Hematopoietic multipotent progenitor cell treated with erythropoietin and hydrocortisone succinate and interleukin-3 and kit ligand, for 6 days (in vitro differentiated cells): ENCODE data around the gene TRIM40.

Experiments
- DNase-seq: peaks from one replicate; pipeline ENCODE4 v3.0.0-alpha.2; 2015

TRIM40 gene

GRCh38 chr6:30150671-30151395 is 14.9 kb downstream of the TRIM40 start:
- no peak for DNase-seq

DNA sequence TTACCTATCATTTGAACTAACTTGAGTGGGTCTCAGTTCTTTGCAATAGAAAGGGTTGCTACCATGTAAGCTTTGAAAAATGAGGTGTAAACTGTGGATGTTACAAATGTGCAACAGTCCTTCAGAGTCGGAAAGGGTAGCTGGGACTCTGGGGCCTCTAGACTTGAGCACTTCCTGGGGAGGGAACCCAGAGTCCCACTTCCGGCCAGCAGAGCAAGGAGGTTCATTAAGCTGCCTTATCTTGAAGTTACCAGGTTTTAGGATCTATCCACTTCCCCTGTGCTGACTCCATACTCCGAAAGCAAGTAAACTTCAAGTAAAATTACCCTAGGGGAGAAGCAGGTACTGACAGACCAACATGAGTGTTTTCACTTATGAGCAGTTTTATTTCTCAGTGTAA is 15.6 kb downstream of the TRIM40 start:
- DNase-seq: peak; percentile 83

DNA sequence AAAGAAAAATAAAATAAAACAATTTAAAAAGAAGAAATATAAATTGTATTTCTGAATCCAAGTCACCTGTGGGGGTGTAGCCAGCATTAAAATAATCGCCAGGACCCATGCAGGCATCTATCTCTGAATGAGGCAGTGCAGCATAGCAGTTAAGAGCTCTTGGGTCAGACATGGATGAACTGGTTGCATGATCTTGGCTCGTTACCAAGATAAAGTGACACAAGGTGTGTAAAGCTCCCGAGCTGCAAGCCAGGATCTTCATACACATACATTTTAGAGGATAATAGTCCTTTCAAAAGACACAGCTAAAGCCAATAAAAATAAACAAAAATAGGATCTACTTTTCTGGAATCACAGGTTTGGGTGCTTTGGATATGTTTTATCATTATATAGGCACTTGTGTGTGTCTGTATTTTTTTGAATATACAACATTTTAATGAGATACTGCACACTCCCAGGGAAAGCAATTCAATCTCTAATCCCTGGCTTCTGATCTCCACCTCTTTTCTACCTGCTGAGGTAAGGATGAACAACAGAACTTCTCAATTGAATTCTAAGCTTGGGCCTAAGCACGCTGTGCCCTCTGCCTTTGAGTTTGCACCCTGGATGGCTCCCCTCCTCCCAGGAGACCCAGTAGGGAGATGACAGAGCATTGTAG is 16.2 kb downstream of the TRIM40 start:
- peak; percentile 49 for DNase-seq

GRCh38 chr6:30152910-30153610 is 17.1 kb downstream of the TRIM40 start:
- DNase-seq: no peak

GRCh38 chr6:30154061-30154460 is 18.1 kb downstream of the TRIM40 start:
- DNase-seq: no peak

- no peak for DNase-seq
These were observed 19.0 kb downstream of the TRIM40 start for GRCh38 chr6:30154709-30155519.

- DNase-seq: no peak
These were observed 19.8 kb downstream of the TRIM40 start for GRCh38 chr6:30155520-30156261.

GRCh38 chr6:30156262-30156599 is 20.3 kb downstream of the TRIM40 start:
- DNase-seq: peak; percentile 23

DNA sequence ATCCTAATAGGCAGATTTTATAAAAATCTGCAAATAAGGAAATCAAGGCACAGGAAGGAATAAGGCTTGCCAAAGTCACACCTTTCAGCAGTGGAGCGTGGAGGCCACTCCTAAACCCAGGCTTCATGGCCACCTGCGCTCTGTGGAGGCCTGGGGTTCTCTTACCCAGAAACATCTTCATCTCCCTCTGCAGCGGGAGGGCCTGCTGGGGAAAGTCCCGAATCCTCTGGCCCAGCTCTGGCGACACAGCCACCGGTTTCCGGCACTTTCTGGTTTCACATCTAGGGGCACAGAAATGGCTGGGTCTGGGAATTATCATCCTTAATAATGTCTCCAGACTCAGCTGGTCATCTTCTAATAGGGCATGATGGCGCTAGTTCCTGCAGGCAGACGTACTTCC is 20.8 kb downstream of the TRIM40 start:
- no peak for DNase-seq

DNA sequence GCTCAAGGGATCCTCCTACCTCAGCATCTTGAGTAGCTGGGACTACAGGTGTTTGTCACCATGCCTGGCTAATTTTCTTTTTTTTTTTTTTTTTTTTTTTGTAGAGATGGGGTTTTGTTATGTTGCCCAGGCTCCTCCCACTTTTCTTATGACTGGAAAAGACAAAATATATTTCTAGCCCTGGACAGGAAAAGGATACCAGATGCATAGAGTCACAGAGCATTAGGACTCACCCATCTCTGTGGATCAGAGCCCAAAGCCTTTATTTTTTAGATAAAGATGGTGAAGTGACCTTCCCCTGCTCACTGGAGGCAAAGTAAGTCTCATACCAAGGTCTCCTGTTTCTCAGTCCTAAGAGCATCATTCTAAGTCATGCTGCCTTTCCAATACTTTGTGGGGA is 21.6 kb downstream of the TRIM40 start:
- DNase-seq: no peak

DNA sequence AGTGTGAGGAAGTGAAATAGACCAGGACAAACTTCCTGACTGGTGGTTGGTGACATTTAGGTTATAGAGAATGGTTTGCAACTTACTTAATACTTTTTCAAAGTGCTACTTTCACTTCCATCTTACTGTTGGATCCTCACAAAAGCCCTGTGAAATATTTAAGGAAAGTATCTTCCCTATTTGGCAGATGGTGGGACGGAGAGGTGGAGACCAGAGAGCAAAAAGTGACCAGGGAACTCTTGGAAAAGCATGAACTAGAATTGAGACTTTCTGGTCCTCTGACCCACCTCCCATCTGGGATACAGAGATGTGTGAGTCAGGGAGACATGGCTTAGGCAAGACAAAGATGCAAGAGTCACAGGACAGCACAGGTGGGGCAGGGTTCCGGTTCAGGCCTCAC is 22.1 kb downstream of the TRIM40 start:
- DNase-seq: no peak

DNA sequence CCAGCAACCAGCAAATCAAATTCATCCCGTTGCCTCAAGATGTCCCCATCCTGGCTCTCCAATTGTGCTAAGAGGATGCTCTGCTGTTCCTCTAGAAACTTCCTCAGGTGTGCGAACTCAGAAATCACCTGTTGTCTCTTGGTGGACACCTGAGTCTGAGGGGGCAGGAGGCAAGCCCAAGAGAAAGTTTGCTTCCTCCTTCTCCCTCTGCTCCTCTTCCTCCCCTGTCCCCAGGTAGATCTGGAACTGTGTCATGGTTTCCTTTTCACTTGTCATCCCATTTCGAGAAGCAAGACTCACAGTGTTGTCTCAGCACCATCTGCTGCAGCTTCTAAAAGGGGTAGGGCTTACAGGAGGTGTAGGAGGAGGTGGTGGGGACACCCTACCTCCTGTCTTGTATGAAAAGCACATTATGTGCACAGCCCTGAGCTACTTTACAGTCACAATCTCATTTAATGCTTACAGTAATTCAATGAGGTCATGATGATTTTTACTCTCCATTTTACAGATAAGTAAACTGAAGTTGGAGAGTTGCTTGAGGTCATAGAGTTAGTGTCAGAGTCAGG is 22.6 kb downstream of the TRIM40 start:
- DNase-seq: no peak

DNA sequence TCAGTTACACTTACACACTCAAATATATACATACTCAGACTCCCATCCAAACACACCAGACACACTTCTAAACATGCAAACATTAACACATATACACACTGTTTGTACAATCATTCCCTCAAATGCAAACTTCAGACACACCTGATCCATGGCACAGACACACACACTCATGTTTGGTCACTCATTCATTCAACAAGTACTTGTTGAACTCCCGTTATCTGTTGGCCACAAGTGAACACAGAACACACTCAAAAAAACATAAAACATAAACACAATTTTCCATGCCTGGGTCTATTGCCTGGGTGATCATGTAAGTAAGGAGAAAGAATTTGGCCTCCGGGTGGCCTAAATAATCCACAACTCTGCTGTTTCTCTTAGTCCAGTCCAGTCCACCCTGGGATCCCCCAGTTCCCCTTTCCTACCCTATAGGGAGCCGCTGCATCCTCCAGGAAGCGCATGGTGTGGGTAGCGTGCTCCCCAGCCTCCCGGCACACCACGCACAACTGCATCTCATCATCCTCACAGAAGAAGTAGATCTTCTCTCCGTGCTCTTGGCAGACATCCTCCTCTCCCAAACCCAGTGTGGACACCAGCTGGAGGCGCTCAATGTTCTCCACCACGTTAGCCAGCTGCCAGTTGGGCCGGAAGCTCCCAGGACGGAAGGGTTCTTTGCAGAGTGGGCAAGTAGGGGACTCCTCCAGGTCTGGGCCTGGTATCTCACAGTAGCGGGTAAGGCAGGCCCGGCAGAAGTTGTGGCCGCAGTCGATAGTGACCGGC is 24.3 kb downstream of the TRIM40 start:
- DNase-seq: no peak

DNA sequence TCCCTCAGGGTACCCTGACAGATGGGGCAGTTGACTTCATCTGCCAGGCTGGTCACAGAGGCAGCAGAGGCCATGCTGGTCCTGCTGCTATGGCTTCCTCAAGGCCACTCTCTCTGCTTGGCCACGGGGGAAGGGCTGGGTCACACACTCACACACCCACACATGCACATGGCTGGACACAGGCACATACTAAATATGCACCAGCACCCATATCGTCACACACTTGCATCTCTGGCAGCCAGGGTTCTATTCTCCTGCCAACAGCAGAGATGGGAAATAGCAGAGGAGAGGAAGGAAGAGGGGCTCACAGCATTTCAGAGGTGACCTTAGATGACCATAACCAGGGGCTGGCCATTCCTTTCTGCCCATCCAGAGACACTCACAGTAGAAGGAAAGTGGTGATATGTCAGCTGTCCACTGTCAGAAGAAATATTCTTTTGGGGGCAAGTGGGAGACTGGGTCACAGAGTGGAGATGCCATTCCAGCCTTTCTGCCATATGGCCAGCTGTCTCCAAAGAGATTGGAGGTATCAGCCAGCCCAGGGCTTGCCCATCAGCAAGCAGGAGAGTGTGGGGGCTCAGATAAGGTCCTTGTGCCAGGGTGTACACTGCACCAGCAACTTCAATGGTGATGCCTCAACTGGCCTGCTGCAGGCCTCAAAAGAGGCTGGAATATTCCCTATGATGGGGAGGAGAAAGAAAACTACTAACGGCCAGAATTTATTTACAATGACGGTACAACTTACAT is 25.0 kb downstream of the TRIM40 start, which contains the start of gene TRIM10:
TRIM10 (minus strand) TSS at position 427 of the 747 bp plus-strand sequence; CDS start at position 74, 353 bp downstream.
- peak; percentile 91 for DNase-seq

GRCh38 chr6:30162265-30163089 is 26.5 kb downstream of the TRIM40 start:
- DNase-seq: no peak

GRCh38 chr6:30163090-30163917 is 27.4 kb downstream of the TRIM40 start, which contains the start of gene TRIM15:
TRIM15 (plus strand) TSS chr6:30163546; CDS start chr6:30163685, 139 bp downstream.
- DNase-seq: no peak

DNA sequence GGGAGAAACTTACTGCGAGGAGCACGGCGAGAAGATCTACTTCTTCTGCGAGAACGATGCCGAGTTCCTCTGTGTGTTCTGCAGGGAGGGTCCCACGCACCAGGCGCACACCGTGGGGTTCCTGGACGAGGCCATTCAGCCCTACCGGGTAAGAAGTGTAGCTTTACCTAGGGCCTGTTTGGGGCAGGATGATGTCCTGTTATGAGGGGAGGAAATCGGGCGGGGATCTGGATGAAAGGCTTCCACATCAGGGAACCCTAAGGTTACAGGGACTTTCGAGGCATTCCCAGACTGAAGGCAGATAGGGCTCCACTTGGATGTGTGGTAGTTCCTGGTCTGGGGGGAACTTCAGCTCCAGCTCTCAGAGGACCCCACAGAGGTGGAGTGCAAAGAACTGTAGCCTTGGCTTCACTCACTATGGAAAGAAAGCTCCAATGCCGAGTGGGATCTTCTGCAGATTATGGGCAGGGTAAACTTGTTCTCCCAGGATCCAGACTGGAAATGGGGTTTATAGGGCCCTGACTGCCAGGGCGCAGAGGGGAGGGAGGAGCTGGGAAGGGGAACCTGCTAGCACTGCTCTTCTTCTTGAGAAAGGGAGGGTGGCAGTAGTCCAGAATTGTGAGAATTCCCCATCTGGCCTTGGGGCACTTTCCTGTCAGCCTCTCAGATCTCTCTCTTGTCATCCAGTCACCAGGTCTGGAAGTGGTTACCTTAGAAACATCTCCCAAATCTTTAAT is 28.1 kb downstream of the TRIM40 start:
- DNase-seq: no peak

- no peak for DNase-seq
These were observed 28.8 kb downstream of the TRIM40 start for GRCh38 chr6:30164714-30165113.
